Measurements from ENCODE around the gene TRAF2. TPM values are rescaled to one million over a fixed set of nuclear protein-coding genes. Genes with fewer than 3 reads are reported as not detected.

The TRAF2 gene
- total and polyA plus RNA-seq, 2 of the 8 experiments (the other 6 are each of a cell fraction or from before 2014, with no cell fraction given): 26.9 to 50.2 TPM

GRCh38 chr9:136857166-136857565 lies 29.1 kb upstream of the TRAF2 start:
- Histone ChIP-seq H3K18ac (ENCODE audit: extremely low read depth, low read length) (no peak overlapping the region), H4K91ac (replicated peaks; ENCODE audit: insufficient read length, low read length) (no peak overlapping the region), H3K4me2 (ENCODE audit: insufficient read depth in 1 of 2, low read depth in 2 of 2, low read length in 2 of 2) (no peak overlapping the region), H4K8ac (ENCODE audit: extremely low read depth, insufficient read depth, low read length) (0 out of 2 replicates have a peak overlapping the region, but pooled peaks have one; percentile 53), H4K20me1 (replicated peaks in 1 of 2; ENCODE audit: control insufficient read depth in 1 of 2, insufficient read depth in 2 of 2, low read length in 2 of 2) (peaks cover 0 to 20% of the 10 kb centered on the region in 2 experiments), H3K56ac (replicated peaks; ENCODE audit: insufficient read length, low read depth, low read length) (no peak overlapping the region), H3K79me2 (ENCODE audit: control insufficient read depth in 1 of 2, insufficient read depth in 2 of 2, low read length in 2 of 2) (no peaks in the 10 kb centered on the region), H2BK120ac (replicated peaks; ENCODE audit: low read depth, low read length) (no peak overlapping the region), H3K4ac (replicated peaks; ENCODE audit: insufficient read length, low read depth, low read length) (no peak overlapping the region), H3K4me1 (replicated peaks in 1 of 4; ENCODE audit: control insufficient read depth in 3 of 4, insufficient read depth in 4 of 4, low read length in 3 of 4) (no peaks in the 10 kb centered on the region; a peak in 1 of 7 replicates), H2AFZ (ENCODE audit: low read length) (no peak overlapping the region), H3K23me2 (ENCODE audit: low read depth, low read length) (no peaks in the 10 kb centered on the region), H2BK20ac (ENCODE audit: low read length) (no peak overlapping the region), H2BK5ac (ENCODE audit: low read depth, low read length) (no peak overlapping the region), H2BK15ac (ENCODE audit: low read length) (no peak overlapping the region), H3K79me1 (ENCODE audit: low read depth, low read length) (no peaks in the 10 kb centered on the region), H3K9me3 (ENCODE audit: insufficient read depth in 2 of 2, low read depth in 1 of 2, low read length in 1 of 2) (no peaks in the 10 kb centered on the region), H4K5ac (ENCODE audit: insufficient read length, low read depth, low read length) (no peak overlapping the region), H3K23ac (ENCODE audit: insufficient read length) (no peak overlapping the region), H2AK5ac (ENCODE audit: low read depth, low read length) (no peak overlapping the region), H3K9ac (replicated peaks in 1 of 4; ENCODE audit: extremely low read depth in 1 of 4, low read depth in 3 of 4, low read length in 3 of 4) (no peak overlapping the region), H3K36me3 (ENCODE audit: control insufficient read depth in 2 of 4, insufficient read depth in 4 of 4, low read length in 3 of 4) (peaks cover 3 to 12% (median 9%) of the 10 kb centered on the region in 4 experiments; a peak in 6 of 8 replicates), H3K14ac (ENCODE audit: insufficient read length) (no peak overlapping the region), H3K27me3 (replicated peaks in 1 of 4; ENCODE audit: control insufficient read depth in 3 of 4, extremely low read depth in 1 of 4, insufficient read depth in 3 of 4, low read length in 3 of 4) (no peaks in the 10 kb centered on the region), H3K27ac (ENCODE audit: low read depth, low read length) (no peak overlapping the region), H3K4me3 (ENCODE audit: extremely low read depth in 1 of 4, insufficient read depth in 2 of 4, low read depth in 3 of 4, low read length in 4 of 4) (no peak overlapping the region), H2BK12ac (ENCODE audit: low read depth, low read length) (no peak overlapping the region)
- CTCF ChIA-PET (ENCODE audit: partially characterized antibody): interaction anchor here (0.7 to 1.7 kb wide), 5 partner anchors 14 to 61 kb away, joined by 3 to 5 read pairs (median 4); partner anchors contain the start of genes AJM1 and CCDC183
- 95% methylated on average over 19 of the region's 19 CpGs; no CpG with 5 or more reads in 1 of the 2 experiments for WGBS, 2 experiments (ENCODE audit: extremely low coverage in 1 of 2, insufficient coverage in 1 of 2, insufficient read length in 1 of 2, insufficient replicate concordance in 2 of 2, low coverage in 1 of 2, low lambda C conversion rate in 2 of 2, missing lambda C conversion rate in 1 of 2)
- POLR2A ChIA-PET (ENCODE audit: partially characterized antibody): interaction anchor here (0.9 to 16.2 kb wide), 5 partner anchors 8 to 80 kb away, joined by 3 to 248 read pairs (median 4); partner anchors contain the start of genes AJM1 and EDF1
- DNase-seq (ENCODE audit: low read depth in 1 of 2, low spot score in 2 of 2): peak in 1 of 2 experiments; percentile 52
- no peak for FAIRE-seq
- TF ChIP-seq ATF2 (IDR thresholded peaks at IDR 0.05; ENCODE audit: low read length) (no peak), SAP30 (IDR thresholded peaks at IDR 0.05; ENCODE audit: insufficient read depth, insufficient replicate concordance, low read length) (no peak), RNF2 (IDR thresholded peaks at IDR 0.05; ENCODE audit: borderline replicate concordance, low read depth, low read length, missing control alignments, poor library complexity, severe bottlenecking) (no peak), RFX5 (IDR thresholded peaks at IDR 0.05; ENCODE audit: borderline replicate concordance, low read depth, low read length) (no peak), GABPA (IDR thresholded peaks at IDR 0.05; ENCODE audit: borderline replicate concordance, insufficient read depth, low read length) (no peak), MAX (IDR thresholded peaks at IDR 0.05) (no peak), KDM1A (IDR thresholded peaks at IDR 0.05; ENCODE audit: borderline replicate concordance, low read length) (no peak)
- TF ChIP-seq, protein P1, sequence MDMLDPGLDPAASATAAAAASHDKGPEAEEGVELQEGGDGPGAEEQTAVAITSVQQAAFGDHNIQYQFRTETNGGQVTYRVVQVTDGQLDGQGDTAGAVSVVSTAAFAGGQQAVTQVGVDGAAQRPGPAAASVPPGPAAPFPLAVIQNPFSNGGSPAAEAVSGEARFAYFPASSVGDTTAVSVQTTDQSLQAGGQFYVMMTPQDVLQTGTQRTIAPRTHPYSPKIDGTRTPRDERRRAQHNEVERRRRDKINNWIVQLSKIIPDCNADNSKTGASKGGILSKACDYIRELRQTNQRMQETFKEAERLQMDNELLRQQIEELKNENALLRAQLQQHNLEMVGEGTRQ (IDR thresholded peaks at IDR 0.05; ENCODE audit: low read length): no peak

Data from H1 (cell line).